Measurements from ENCODE around the gene TCP10L.
"Not testable (repeated sequence)": the region's sequence is repeated elsewhere in the genome, so short reads cannot be mapped to it uniquely, and the experiment has no call there.

The TCP10L gene

GRCh38 chr21:32585042-32585710 is at the start of gene TCP10L:
Gene TCP10L, minus strand, starts transcription at chr21:32585523. Its CDS starts 1,219 bp downstream, at chr21:32584304.
- no peak for DNase-seq (ENCODE audit: low read depth)

- no peak for DNase-seq (ENCODE audit: low read depth)
Observed at GRCh38 chr21:32626621-32627196, 41.4 kb upstream of the TCP10L start.

- DNase-seq (ENCODE audit: low read depth): not testable (repeated sequence)
Observed at GRCh38 chr21:32618218-32618617, 32.9 kb upstream of the TCP10L start.

DNA sequence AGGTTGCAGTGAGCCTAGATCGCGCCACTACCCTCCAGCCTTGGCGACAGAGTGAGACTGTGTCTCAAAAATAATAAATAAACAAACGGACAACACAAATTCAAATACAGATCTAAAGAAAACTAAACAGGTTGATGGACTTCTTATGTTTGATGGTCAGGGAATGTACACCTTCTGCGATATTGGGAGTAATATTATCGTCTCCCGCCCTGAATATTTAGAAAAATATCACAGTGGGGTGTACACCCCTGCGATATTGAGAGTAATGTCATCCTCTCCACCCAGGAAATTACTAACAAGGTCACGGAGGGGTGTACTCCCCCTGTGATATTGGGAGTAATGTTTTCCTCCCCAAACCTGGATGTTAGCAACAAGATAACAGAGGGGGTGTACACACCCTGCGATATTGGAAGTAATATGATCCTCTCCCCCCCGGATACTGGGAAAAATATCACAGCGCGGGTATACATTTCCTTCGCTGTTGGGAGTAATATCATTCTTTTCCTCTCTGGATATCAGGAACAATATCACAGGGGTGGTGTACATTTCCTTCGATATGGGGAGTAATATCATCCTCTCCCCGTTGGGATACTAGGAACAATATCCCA is 28.2 kb upstream of the TCP10L start:
- no peak for DNase-seq (ENCODE audit: low read depth)

DNA sequence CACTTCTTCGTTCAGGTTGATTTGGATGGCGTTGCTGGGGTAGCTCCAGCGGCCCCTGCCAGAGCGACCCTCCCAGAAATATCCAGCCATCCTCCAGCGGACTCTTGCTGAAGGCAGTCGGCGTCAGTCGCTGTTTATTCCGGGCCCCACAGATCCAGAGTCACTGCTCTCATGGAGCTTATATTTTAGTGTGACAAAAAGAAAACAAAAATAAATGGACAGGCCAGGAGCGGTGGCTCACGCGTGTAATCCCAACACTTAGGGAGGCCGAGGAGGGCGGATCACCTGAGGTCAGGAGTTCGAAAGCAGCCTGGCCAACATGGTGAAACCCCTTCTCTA is 27.6 kb upstream of the TCP10L start:
- DNase-seq (ENCODE audit: low read depth): no peak

- peak; percentile 80 for DNase-seq (ENCODE audit: low read depth)
Observed at GRCh38 chr21:32612075-32612998, 27.0 kb upstream of the TCP10L start, which contains the start of gene CFAP298. Gene CFAP298, minus strand, starts transcription at chr21:32612377. Its CDS starts 134 bp downstream, at chr21:32612243.

- no peak for DNase-seq (ENCODE audit: low read depth)
Observed at GRCh38 chr21:32611471-32611997, 26.2 kb upstream of the TCP10L start.

DNA sequence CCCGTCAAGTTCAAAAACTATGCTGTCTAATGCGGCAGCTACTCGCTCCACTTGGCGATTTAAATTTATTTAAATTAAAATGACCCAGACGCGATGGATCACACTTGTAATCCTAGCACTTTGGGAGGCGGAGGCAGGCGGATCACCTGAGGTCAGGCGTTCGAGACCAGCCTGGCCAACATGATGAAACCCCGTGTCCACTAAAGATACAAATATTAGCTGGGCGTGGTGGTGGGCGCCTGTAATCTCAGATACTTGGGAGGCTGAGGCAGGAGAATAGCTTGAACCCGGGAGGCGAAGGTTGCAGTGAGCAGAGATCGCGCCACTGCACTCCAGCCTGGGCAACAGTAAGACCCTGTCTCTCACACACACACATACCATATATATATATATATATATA is 25.6 kb upstream of the TCP10L start:
- not testable (repeated sequence) for DNase-seq (ENCODE audit: low read depth)

- no peak for DNase-seq (ENCODE audit: low read depth)
Observed at GRCh38 chr21:32608851-32609250, 23.5 kb upstream of the TCP10L start.

GRCh38 chr21:32605469-32605868 is 20.1 kb upstream of the TCP10L start:
- DNase-seq (ENCODE audit: low read depth): no peak

DNA sequence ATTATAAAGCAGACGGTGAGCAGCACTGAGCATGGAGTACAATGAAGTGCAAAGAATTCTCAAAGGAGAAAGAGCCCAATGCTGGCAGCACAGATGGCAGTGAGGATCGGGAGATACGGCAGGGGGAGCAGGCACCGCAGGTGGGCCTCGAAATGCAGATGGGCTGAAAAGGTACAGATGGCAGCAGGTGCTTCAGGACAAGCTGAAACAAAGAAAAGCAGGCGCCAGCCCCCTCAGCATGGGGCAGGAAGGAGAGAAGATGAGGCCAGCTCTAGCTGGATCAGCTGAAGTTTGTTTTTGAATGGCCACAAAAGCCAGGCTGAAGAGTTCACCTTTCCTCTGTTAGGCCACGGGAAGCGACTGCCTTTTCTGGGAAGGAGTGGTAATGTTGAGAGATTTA is 19.1 kb upstream of the TCP10L start:
- DNase-seq (ENCODE audit: low read depth): no peak

- no peak for DNase-seq (ENCODE audit: low read depth)
Observed at GRCh38 chr21:32603131-32603530, 17.8 kb upstream of the TCP10L start.

DNA sequence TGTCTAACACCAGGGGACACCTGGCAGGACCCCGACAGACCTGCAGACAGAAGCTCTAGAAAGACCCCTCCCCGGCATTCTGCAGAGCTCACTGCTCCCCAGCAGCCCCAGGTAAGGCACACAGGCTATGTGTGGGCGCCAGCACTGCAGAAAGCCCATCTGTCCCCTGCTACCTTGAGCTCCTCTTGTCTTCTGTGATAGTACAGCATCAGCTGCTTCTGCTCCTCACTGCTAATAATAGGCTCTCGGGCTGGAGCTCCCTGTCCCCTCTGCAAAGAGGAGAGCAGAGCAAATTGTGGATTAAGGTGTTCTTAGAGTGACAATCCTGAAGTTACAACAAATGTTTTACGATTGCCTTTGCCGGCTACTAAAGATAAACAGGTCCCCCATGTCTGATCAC is 16.8 kb upstream of the TCP10L start:
- DNase-seq (ENCODE audit: low read depth): no peak

- no peak for DNase-seq (ENCODE audit: low read depth)
Observed at GRCh38 chr21:32599526-32599925, 14.2 kb upstream of the TCP10L start.

DNA sequence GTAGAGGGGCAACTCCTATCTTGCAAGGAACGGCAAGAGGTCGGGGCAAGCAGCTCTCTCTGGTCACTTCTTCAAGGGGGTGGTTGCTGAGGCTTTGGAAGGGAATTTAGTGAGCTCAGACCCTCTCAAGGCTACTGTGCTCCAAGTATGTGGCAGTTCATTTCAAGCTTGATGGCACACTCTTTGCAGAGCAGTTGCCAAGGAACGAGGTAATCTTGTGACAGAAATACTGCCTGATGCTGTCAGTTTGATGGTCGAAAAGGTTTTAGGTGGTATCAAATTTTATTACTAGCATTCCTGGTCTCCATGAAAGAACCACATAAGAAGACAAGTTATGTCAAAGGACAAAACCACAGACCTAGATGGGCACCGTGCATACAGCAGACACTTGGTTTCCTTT is 13.8 kb upstream of the TCP10L start:
- no peak for DNase-seq (ENCODE audit: low read depth)

- no peak for DNase-seq (ENCODE audit: low read depth)
Observed at GRCh38 chr21:32597205-32597604, 11.9 kb upstream of the TCP10L start.

- DNase-seq (ENCODE audit: low read depth): no peak
Observed at GRCh38 chr21:32595431-32595830, 10.1 kb upstream of the TCP10L start.

DNA sequence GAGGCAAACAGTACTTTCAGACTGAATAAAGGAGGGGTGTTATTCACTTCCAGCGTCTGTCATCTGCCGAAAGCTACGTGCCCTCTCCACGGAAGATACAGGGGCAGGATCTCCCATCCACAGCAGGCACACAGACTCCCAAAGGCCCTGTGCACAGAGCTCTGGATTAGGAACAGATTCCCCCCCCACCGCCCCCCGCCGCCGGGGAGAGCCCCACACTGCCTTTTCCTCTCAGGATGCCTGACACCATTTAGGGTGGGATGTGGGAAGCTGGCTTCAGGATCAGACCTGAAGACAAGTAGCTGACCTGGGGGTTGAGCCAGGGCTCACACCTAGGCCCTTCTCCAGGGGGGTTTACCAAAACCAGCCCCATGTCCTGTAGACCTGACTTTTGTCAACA is 8.4 kb upstream of the TCP10L start:
- DNase-seq (ENCODE audit: low read depth): no peak

DNA sequence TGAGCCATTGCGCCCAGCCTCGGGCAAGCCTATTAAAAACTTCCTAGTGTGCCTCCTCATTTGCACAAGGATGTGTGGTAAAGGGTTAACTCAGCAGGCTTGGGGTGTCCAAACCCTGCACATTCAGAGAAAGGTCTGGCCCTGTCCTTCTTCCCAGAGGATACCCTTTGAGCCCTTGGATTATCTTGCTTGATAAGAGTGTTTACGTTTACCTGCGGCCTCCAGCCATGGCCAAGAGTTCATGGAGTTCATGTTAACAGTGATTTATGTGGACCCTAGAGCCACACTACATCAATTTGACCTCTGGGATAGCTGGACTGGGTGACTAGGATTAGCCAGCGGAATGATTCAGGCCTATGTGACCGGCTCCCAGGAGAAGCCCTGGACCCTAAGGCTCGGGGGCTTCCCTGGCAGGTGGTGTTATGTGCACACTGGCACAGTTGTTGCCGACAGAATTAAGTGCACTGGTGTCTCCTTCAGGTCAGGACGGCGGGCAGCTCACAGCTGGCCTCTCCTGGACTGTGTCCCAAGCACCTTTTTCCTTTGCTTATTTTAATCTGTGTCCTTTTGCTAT is 7.7 kb upstream of the TCP10L start:
- no peak for DNase-seq (ENCODE audit: low read depth)

GRCh38 chr21:32590130-32590529 is 4.8 kb upstream of the TCP10L start:
- no peak for DNase-seq (ENCODE audit: low read depth)

GRCh38 chr21:32587651-32588050 is 2.3 kb upstream of the TCP10L start:
- no peak for DNase-seq (ENCODE audit: low read depth)

GRCh38 chr21:32587120-32587519 is 1.8 kb upstream of the TCP10L start:
- DNase-seq (ENCODE audit: low read depth): no peak
